GM19324 (cell line): ENCODE results near the gene GOLPH3.

Experiments used
- ATAC-seq: cut with Tn5 transposase; IDR thresholded peaks from one replicate; pipeline ENCODE4 v1.9.1; 2021; ENCODE audit warnings: mild to moderate bottlenecking, moderate library complexity; ENCODE audit not compliant: unreplicated experiment, low FRiP score

The GOLPH3 gene

GRCh38 chr5:32103521-32103920 is 70.6 kb downstream of the GOLPH3 start:
- no peak for ATAC-seq

- no peak for ATAC-seq
These were observed 71.7 kb downstream of the GOLPH3 start for GRCh38 chr5:32102254-32102986.

- no peak for ATAC-seq
These were observed 73.3 kb downstream of the GOLPH3 start for GRCh38 chr5:32100691-32101302.

- ATAC-seq, result no peak
These were observed 73.9 kb downstream of the GOLPH3 start for GRCh38 chr5:32100230-32100629.

- ATAC-seq, result no peak
These were observed 74.6 kb downstream of the GOLPH3 start for GRCh38 chr5:32099486-32100035.

GRCh38 chr5:32098890-32099310 is 75.2 kb downstream of the GOLPH3 start:
- ATAC-seq, result no peak

GRCh38 chr5:32098291-32098690 is 75.8 kb downstream of the GOLPH3 start:
- ATAC-seq, result no peak

GRCh38 chr5:32096891-32097595 is 77.1 kb downstream of the GOLPH3 start:
- no peak for ATAC-seq

GRCh38 chr5:32095261-32095671 is 78.9 kb downstream of the GOLPH3 start:
- no peak for ATAC-seq

GRCh38 chr5:32094691-32095090 is 79.4 kb downstream of the GOLPH3 start:
- no peak for ATAC-seq

GRCh38 chr5:32092938-32093812 is 80.9 kb downstream of the GOLPH3 start:
- peak; percentile 73 for ATAC-seq

- no peak for ATAC-seq
These were observed 83.4 kb downstream of the GOLPH3 start for GRCh38 chr5:32090755-32091128.

GRCh38 chr5:32090026-32090754 is 83.9 kb downstream of the GOLPH3 start:
- no peak for ATAC-seq

GRCh38 chr5:32089146-32090000 is 84.7 kb downstream of the GOLPH3 start:
- no peak for ATAC-seq

GRCh38 chr5:32088214-32088613 is 85.9 kb downstream of the GOLPH3 start:
- ATAC-seq, result no peak

GRCh38 chr5:32087086-32088082 is 86.7 kb downstream of the GOLPH3 start:
- ATAC-seq, result no peak

GRCh38 chr5:32083981-32084430 is 90.1 kb downstream of the GOLPH3 start:
- ATAC-seq, result no peak

- ATAC-seq, result no peak
These were observed 91.4 kb downstream of the GOLPH3 start for GRCh38 chr5:32082701-32083100.
